HepG2 (cell line): ENCODE data around the gene ZNF276. TPM values are rescaled to one million over a fixed set of nuclear protein-coding genes. Genes with fewer than 3 reads are reported as not detected.
A peak's percentile ranks its signal among the peaks of the same experiment; 100 is the strongest.

Experiments used
- ATAC-seq: fragments of 200-7000 bp; cut with Tn5 transposase; 3 replicates; pipeline ENCODE4 v1.9.1; 2020; ENCODE audit warnings: mild to moderate bottlenecking, moderate library complexity
- BruUV-seq: library from RNA; stranded (reverse); fragments of 400-500 nt; replicated peaks from 2 replicates; lab custom pipeline; 2021; lab: Mats Ljungman, UMichigan
- CTCF ChIA-PET: fragments of 300-600 bp; formaldehyde crosslinking; extraction: SDS; loops from one replicate; lab custom pipeline; 2021; ENCODE audit warnings: low total read pairs, inconsistent platforms, low intra/inter-chr PET ratio; lab: Yijun Ruan, JAX
- POLR2A ChIA-PET: fragments of 350-600 bp; sonication (Branson Sonifier 250); formaldehyde crosslinking; loops from one replicate; lab custom pipeline; 2020; ENCODE audit warnings: antibody characterized with exemption, inconsistent platforms; lab: Yijun Ruan, JAX
- DNase-seq: peaks from one replicate; pipeline ENCODE4 v3.0.0-alpha.2; 2015; ENCODE audit warnings: low spot score
- FAIRE-seq: peaks from 3 replicates; lab custom pipeline; 2011; peaks lifted over from hg19 to GRCh38; lab: Jason Lieb, UNC
- H2AFZ ChIP-seq: one replicate; pipeline ENCODE4 v1.6.1; 2011; ENCODE audit warnings: low read length, inconsistent platforms
- H3K27ac ChIP-seq: fragments of 300-600 bp; 3 replicates; pipeline ENCODE4 v1.8.0; 2011; ENCODE audit warnings: mixed run types, mild to moderate bottlenecking, mixed read lengths, low read length, inconsistent platforms; ENCODE audit not compliant: insufficient read depth; ENCODE audit errors: extremely low read length
- H3K27me3 ChIP-seq, 2 experiments: fragments of 200-600 bp in 1 of 2; 2 replicates in 1 of 2; 3 replicates in 1 of 2; pipeline versions ENCODE4 v1.6.0 to v1.8.0; 2011; ENCODE audit warnings: low read length in 2 of 2, mild to moderate bottlenecking in 2 of 2, moderate library complexity in 2 of 2, inconsistent platforms in 1 of 2; ENCODE audit not compliant: insufficient read depth in 2 of 2, control insufficient read depth in 1 of 2
- H3K36me3 ChIP-seq, 2 experiments: fragments of 200-600 bp in 1 of 2; replicated peaks in 1 of 2; 2 replicates in 1 of 2; 3 replicates in 1 of 2; pipeline versions ENCODE4 v1.5.1 to v1.8.0; 2011; ENCODE audit warnings: low read length in 2 of 2, inconsistent platforms in 1 of 2; ENCODE audit not compliant: insufficient read depth in 2 of 2, control insufficient read depth in 1 of 2
- H3K4me1 ChIP-seq: 2 replicates; pipeline ENCODE4 v1.5.1; 2012; ENCODE audit warnings: low read length, inconsistent platforms; ENCODE audit not compliant: insufficient read depth
- H3K4me2 ChIP-seq: 2 replicates; pipeline ENCODE4 v1.6.0; 2011; ENCODE audit warnings: low read depth, low read length, inconsistent platforms
- H3K4me3 ChIP-seq, 3 experiments: fragments of 200-600 bp in 1 of 3; sonication (generic), shearing (Covaris generic) in 1 of 3; replicated peaks in 1 of 3; 2 replicates each; pipeline ENCODE4 v1.5.1; 2011 to 2016; ENCODE audit warnings: low read length in 3 of 3, inconsistent platforms in 2 of 3, low read depth in 2 of 3, mild to moderate bottlenecking in 2 of 3, control low read depth in 1 of 3, mixed read lengths in 1 of 3; ENCODE audit not compliant: insufficient read depth in 1 of 3
- H3K79me2 ChIP-seq: one replicate; pipeline ENCODE4 v1.6.1; 2011; ENCODE audit warnings: low read length, inconsistent platforms; ENCODE audit not compliant: insufficient read depth
- H3K9ac ChIP-seq: 2 replicates; pipeline ENCODE4 v1.6.0; 2011; ENCODE audit warnings: mild to moderate bottlenecking, low read depth, low read length, inconsistent platforms; ENCODE audit not compliant: insufficient read depth
- H3K9me3 ChIP-seq: 2 replicates; pipeline ENCODE4 v1.5.1; 2012; ENCODE audit warnings: mild to moderate bottlenecking, low read length
- H4K20me1 ChIP-seq: 2 replicates; pipeline ENCODE4 v1.6.0; 2011; ENCODE audit warnings: inconsistent platforms, mild to moderate bottlenecking, low read length, moderate library complexity; ENCODE audit not compliant: insufficient read depth
- AGO2 ChIP-seq: fragments of 200-400 bp; formaldehyde crosslinking; optimal IDR thresholded peaks from 2 replicates; pipeline ENCODE3; 2017; ENCODE audit warnings: mild to moderate bottlenecking, low read depth, low read length, moderate library complexity
- CREBL2 ChIP-seq: sonication (generic); formaldehyde crosslinking; IDR thresholded peaks from 2 replicates; pipeline ENCODE4 v1.8.1; 2023; ENCODE audit warnings: missing genetic modification reagents, mild to moderate bottlenecking, borderline replicate concordance
- IRF9 ChIP-seq: sonication (generic); formaldehyde crosslinking; IDR thresholded peaks from 2 replicates; pipeline ENCODE4 v1.8.0; 2022; ENCODE audit warnings: missing genetic modification reagents, mild to moderate bottlenecking, borderline replicate concordance
- NCOR1 ChIP-seq: fragments of 200-600 bp; sonication (generic); IDR thresholded peaks from 2 replicates; pipeline ENCODE4 v1.7.0; 2017; ENCODE audit warnings: antibody characterized with exemption, low read length, borderline replicate concordance
- RBFOX2 ChIP-seq: fragments of 200-400 bp; formaldehyde crosslinking; IDR thresholded peaks from 2 replicates; pipeline ENCODE4 v1.6.1; 2017; ENCODE audit warnings: low read depth, mild to moderate bottlenecking, low read length
- REXO4 ChIP-seq: sonication (generic); formaldehyde crosslinking; IDR thresholded peaks from 2 replicates; pipeline ENCODE4 v1.8.0; 2022; ENCODE audit warnings: missing genetic modification reagents, mild to moderate bottlenecking, borderline replicate concordance
- SAFB2 ChIP-seq: sonication (generic); formaldehyde crosslinking; IDR thresholded peaks from 2 replicates; pipeline ENCODE4 v1.5.1; 2020; ENCODE audit warnings: missing genetic modification reagents, low read depth, mild to moderate bottlenecking, borderline replicate concordance
- ZBTB38 ChIP-seq: sonication (generic); formaldehyde crosslinking; IDR thresholded peaks from 2 replicates; pipeline ENCODE4 v1.5.1; 2020; ENCODE audit warnings: mild to moderate bottlenecking, missing genetic modification reagents
- ZBTB42 ChIP-seq: sonication (generic); formaldehyde crosslinking; IDR thresholded peaks from 2 replicates; pipeline ENCODE4 v1.5.0; 2020; ENCODE audit warnings: mild to moderate bottlenecking, missing genetic modification reagents
- ZBTB46 ChIP-seq: sonication (generic); formaldehyde crosslinking; IDR thresholded peaks from 2 replicates; pipeline ENCODE4 v1.4.0; 2020; ENCODE audit warnings: mild to moderate bottlenecking, missing genetic modification reagents, borderline replicate concordance
- ZHX1 ChIP-seq: sonication (generic); formaldehyde crosslinking; IDR thresholded peaks from 2 replicates; pipeline ENCODE4 v1.8.1; 2022; ENCODE audit warnings: low read depth, mild to moderate bottlenecking, missing genetic modification reagents
- WGBS: methylation state at CpG from one replicate; pipeline ENCODE4 v1.1.6; 2017; ENCODE audit warnings: low lambda C conversion rate; 5-methylcytosine and 5-hydroxymethylcytosine counted together
- in situ Hi-C: cut with HindIII; loops from 2 replicates; pipeline ENCODE4 v1.10.0; 2017; ENCODE audit warnings: low pct_unique_long_range_greater_than_20kb; ENCODE audit not compliant: extremely low pct_ligation_motif_present
- intact Hi-C: fragments of 100-400 bp; cut with micrococcal nuclease; formaldehyde crosslinking; loops from one replicate; pipeline ENCODE4 v1.10.0; 2022; ENCODE audit not compliant: unreplicated experiment
- polyA plus RNA-seq, 8 experiments: library from polyadenylated mRNA; depleted of rRNA in 3 of 8; stranded (reverse) in 7 of 8; unstranded in 1 of 8; fragments of >200 nt; fragmentation: Illumina TruSeq in 4 of 8; extraction: Trizol in 4 of 8; gene quantifications; 2 replicates each; pipeline versions ENCODE4 v1.2.1 to v1.2.3, GENCODE V29; 2011 to 2016; ENCODE audit warnings: low read depth in 4 of 8, missing spikeins in 1 of 8, mixed read lengths in 1 of 8; ENCODE audit not compliant: insufficient read depth in 1 of 8
- total RNA-seq, 5 experiments: library from RNA; depleted of rRNA; stranded (reverse); fragments of >200 nt; fragmentation: Illumina TruSeq; extraction: Trizol; gene quantifications; 2 replicates each; pipeline ENCODE4 v1.2.3, GENCODE V29; 2016; ENCODE audit warnings: low read depth in 1 of 5

The ZNF276 gene
- total and polyA plus RNA-seq, 2 of the 13 experiments (the other 11 are each of a cell fraction or from before 2014, with no cell fraction given), result 17.7 to 18.0 TPM

GRCh38 chr16:89695875-89696669, 25.3 kb upstream of the ZNF276 start (continued):
- no peak for TF ChIP-seq ZHX1 (CRISPR knock-in tag)
- 0 out of 2 replicates have a peak, but pooled peaks have one; percentile 65 for TF ChIP-seq CREBL2 (CRISPR knock-in tag)
- TF ChIP-seq NCOR1, result no peak

- DNase-seq (no peak), ATAC-seq (no peak), FAIRE-seq (no peak)
- no peak overlapping the region for H3K4me2 ChIP-seq
- BruUV-seq, result no TSS peak
- no peaks in the 10 kb centered on the region for H3K9me3 ChIP-seq
- peaks cover 2% of the 10 kb centered on the region for H3K79me2 ChIP-seq
- intact Hi-C loops, result no loop called here
- POLR2A ChIA-PET, result no interaction called here
- in situ Hi-C loops, result no loop called here
- CTCF ChIA-PET, result interaction anchor here (0.6 kb wide), 1 partner anchor 37 kb away, joined by 3 read pairs; no protein-coding TSS in a partner anchor
- H3K4me3 ChIP-seq, result no peak overlapping the region
- H4K20me1 ChIP-seq, result no peaks in the 10 kb centered on the region
- H3K27me3 ChIP-seq, result no peaks in the 10 kb centered on the region
- TF ChIP-seq AGO2 (peak; percentile 79), ZBTB46 (no peak), REXO4 (CRISPR knock-in tag) (no peak), ZBTB38 (0 out of 2 replicates have a peak, but pooled peaks have one; percentile 45), IRF9 (CRISPR knock-in tag) (peak; percentile 7; the same call in 1 of the 2 replicates), SAFB2 (peak; percentile 57; the same call in 1 of the 2 replicates), ZBTB42 (CRISPR knock-in tag) (0 out of 2 replicates have a peak, but pooled peaks have one; percentile 29), RBFOX2 (peak; percentile 44)
- H3K9ac ChIP-seq, result no peak overlapping the region
- H3K27ac ChIP-seq, result no peak overlapping the region
- no peak overlapping the region for H2AFZ ChIP-seq
- WGBS, result 87% methylated on average over 8 of the region's 18 CpGs
- H3K4me1 ChIP-seq, result peaks cover 67% of the 10 kb centered on the region
- peaks cover 5 to 14% of the 10 kb centered on the region in 2 experiments; a peak in 2 of 5 replicates for H3K36me3 ChIP-seq
Measured at GRCh38 chr16:89696670-89697128, 24.6 kb upstream of the ZNF276 start.
